Large intestine (tissue), 3 donors: Measurements from ENCODE around the gene TLE6. TPM values are rescaled to one million over a fixed set of nuclear protein-coding genes. Genes with fewer than 3 reads are reported as not detected.
A peak's percentile ranks its signal among the peaks of the same experiment; 100 is the strongest.
"Not testable (repeated sequence)": the region's sequence is repeated elsewhere in the genome, so short reads cannot be mapped to it uniquely, and the experiment has no call there.

Experiments used
- DNase-seq, 2 donors: peaks; one replicate each; pipeline versions ENCODE4 v3.0.0 to v3.0.0-alpha.2; 2013
- H3K27ac ChIP-seq: one replicate; pipeline ENCODE4 v1.5.1; 2013; ENCODE audit warnings: low read length
- H3K27me3 ChIP-seq: 2 replicates; pipeline ENCODE4 v1.6.1; 2013; ENCODE audit warnings: low read length; ENCODE audit not compliant: control insufficient read depth, insufficient read depth
- H3K36me3 ChIP-seq: 2 replicates; pipeline ENCODE4 v1.6.1; 2013; ENCODE audit warnings: low read length; ENCODE audit not compliant: control insufficient read depth, insufficient read depth
- H3K4me1 ChIP-seq: one replicate; pipeline ENCODE4 v1.6.1; 2013; ENCODE audit warnings: low read length; ENCODE audit not compliant: control insufficient read depth, insufficient read depth
- H3K4me3 ChIP-seq: one replicate; pipeline ENCODE4 v1.5.1; 2013; ENCODE audit warnings: low read length
- H3K9me3 ChIP-seq: one replicate; pipeline ENCODE4 v1.6.1; 2013; ENCODE audit warnings: mild to moderate bottlenecking, low read depth, low read length, moderate library complexity; ENCODE audit not compliant: control insufficient read depth
- WGBS: methylation state at CpG from one replicate; pipeline ENCODE4 v1.1.5; 2013; ENCODE audit warnings: low lambda C conversion rate; ENCODE audit not compliant: insufficient coverage; 5-methylcytosine and 5-hydroxymethylcytosine counted together
- polyA plus RNA-seq: library from polyadenylated mRNA; unstranded; fragments of 120-200 nt; gene quantifications from one replicate; pipeline ENCODE4 v1.2.1, GENCODE V29; 2013

The TLE6 gene
- polyA plus RNA-seq, 1 donor = 2.1 TPM

DNA sequence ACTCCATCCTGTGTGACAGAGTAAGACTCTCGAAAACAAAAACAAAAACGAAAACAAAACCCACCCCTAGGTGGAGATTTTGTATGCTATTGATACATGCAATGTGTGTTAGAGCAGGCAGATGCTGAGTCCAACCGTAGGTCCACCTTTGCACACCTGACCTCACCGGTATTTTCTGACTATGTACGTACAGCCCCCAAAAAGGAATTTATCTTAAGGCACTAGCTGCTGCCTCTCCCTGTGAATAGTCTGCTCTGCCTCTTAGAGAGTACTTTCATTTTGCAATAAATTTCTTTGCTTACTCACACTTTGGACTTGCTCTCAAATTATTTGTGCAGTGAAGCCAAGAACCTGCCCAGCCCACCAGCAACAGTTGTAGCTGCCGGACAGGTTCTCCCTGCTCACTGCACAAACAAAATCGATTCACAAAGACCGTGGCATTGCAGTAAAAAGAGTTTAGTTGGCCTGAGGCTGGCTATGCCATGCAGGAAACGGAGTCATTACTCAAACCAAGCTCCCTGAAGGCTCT is 24.3 kb upstream of the TLE6 start:
- H3K4me3 ChIP-seq = no peak overlapping the region
- peak; percentile 71 to 83 for DNase-seq
- no CpG with 5 or more reads among the region's 9 CpGs for WGBS
- H3K4me1 ChIP-seq = peaks cover 6% of the 10 kb centered on the region
- H3K27ac ChIP-seq = peak overlapping the region; percentile 47
- no peaks in the 10 kb centered on the region for H3K27me3 ChIP-seq
- H3K9me3 ChIP-seq = no peaks in the 10 kb centered on the region
- H3K36me3 ChIP-seq = no peaks in the 10 kb centered on the region

DNA sequence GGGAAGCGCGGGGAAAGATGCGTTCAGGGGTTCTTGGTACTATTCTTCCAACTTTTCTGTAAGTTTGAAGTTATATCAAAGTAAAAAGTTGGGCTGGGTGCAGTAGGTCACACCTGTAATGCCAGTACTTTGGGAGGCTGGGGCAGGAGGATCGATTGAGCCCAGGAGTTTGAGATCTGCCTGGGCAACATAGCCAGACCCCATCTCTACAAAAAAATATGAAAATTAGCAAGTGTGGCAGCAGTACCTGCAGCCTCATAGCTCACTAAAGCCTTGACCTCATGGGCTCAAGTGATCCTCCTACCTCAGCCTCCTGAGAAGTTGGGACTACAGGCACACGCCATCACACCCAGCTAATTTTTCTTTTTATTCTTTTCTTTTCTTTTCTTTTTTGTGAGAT is 20.2 kb upstream of the TLE6 start:
- no peaks in the 10 kb centered on the region for H3K27me3 ChIP-seq
- peaks cover 6% of the 10 kb centered on the region for H3K4me1 ChIP-seq
- H3K27ac ChIP-seq = no peak overlapping the region
- H3K36me3 ChIP-seq = no peaks in the 10 kb centered on the region
- H3K9me3 ChIP-seq = no peaks in the 10 kb centered on the region
- no peak for DNase-seq
- WGBS = 100% methylated on average over 1 of the region's 5 CpGs
- H3K4me3 ChIP-seq = no peak overlapping the region

DNA sequence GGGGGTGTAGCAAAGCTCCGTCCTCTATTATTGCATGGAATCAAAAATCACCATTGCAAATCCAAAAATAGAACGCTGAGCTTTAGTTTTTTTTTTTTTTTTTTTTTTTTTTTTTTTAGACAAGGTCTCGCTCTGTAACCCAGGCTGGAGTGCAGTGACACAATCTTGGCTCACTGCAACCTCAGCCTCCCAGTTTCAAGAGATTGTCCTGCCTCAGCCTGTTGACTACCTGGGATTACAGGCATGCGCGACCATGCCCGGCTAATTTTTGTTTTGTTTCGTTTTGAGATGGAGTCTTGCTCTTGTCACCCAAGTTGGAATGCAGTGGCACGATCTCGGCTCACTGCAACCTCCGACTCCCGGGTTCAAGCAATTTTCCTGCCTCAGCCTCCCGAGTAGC is 17.2 kb upstream of the TLE6 start:
- H3K9me3 ChIP-seq = peaks cover 3% of the 10 kb centered on the region
- WGBS = no CpG with 5 or more reads among the region's 12 CpGs

DNA sequence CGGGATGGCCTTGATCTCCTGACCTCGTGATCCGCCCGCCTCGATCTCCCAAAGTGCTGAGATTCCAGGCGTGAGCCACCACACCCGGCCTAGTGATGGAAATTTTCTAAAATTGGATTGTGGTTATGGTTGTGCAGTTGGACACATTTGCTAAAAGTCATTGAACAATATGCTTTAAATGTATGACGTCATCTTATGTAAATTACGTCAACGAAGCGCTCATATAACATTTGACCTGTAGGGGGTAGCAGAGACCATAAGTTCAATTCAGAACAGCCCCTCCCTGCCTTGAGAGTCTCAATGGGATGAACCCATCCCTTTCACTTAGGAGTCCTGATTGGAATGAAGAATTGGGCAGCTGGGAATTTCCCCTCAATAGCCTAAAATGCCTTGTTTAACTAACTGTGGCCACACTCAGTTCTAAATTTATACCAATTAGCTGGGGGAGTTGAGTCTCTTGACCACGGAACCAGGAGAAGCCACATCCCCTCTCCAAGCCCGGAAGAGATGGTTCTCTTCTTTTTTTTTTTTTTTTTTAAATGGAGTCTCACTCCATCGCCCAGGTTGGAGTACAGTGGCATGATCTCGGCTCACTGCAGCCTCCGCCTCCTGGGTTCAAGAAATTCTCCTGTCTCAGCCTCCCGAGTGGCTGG is 15.2 kb upstream of the TLE6 start:
- Histone ChIP-seq H3K27me3 (no peaks in the 10 kb centered on the region), H3K27ac (no peak overlapping the region), H3K4me3 (no peak overlapping the region), H3K36me3 (no peaks in the 10 kb centered on the region), H3K9me3 (peaks cover 3% of the 10 kb centered on the region), H3K4me1 (no peaks in the 10 kb centered on the region)
- peak; percentile 59 to 64 for DNase-seq
- no CpG with 5 or more reads among the region's 17 CpGs for WGBS

More for the DNA sequence above, 17.2 kb upstream of the TLE6 start:
- Histone ChIP-seq H3K36me3 (no peaks in the 10 kb centered on the region), H3K4me1 (no peaks in the 10 kb centered on the region), H3K4me3 (no peak overlapping the region), H3K27ac (no peak overlapping the region), H3K27me3 (no peaks in the 10 kb centered on the region)
- no peak for DNase-seq

DNA sequence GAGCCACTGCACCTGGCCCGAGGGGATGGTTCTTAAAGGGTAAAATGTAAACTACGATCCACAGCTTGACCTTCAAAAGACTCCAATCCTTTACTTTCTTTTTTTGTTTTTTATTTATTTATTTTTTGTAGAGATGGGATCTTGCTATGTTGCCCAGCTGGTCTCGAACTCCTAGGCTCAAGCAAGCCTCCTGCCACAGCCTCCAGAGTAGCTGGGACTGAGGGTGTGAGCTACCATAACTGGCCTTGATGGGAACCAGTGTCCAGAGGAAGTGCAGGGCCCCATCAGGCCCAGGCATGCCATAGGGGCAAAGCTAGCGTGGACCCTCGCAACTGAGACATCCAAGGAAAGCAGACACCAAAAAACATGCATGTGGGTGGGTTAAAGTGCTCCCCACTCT is 14.2 kb upstream of the TLE6 start:
- peaks cover 3% of the 10 kb centered on the region for H3K9me3 ChIP-seq
- no peaks in the 10 kb centered on the region for H3K36me3 ChIP-seq
- WGBS = 60% methylated on average over 1 of the region's 5 CpGs
- DNase-seq = no peak
- H3K27me3 ChIP-seq = no peaks in the 10 kb centered on the region
- H3K27ac ChIP-seq = no peak overlapping the region
- H3K4me3 ChIP-seq = no peak overlapping the region
- H3K4me1 ChIP-seq = no peaks in the 10 kb centered on the region

DNA sequence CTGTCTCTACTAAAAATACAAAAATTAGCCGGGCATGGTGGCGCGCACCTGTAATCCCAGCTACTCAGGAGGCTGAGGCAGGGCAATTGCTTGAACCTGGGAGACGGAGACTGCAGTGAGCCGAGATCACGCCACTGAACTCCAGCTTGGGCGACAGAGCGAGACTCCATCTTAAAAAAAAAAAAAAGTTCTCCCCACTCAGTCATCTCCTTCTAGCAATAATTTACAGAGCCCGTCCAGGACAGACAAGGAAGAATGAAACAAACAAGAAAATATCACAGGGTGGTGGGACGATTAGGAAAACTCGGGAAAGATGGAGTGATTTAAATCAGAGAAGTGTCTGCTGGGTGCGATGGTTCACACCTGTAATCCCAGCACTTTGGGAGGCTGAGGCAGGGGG is 13.7 kb upstream of the TLE6 start:
- H3K4me1 ChIP-seq, H3K27me3 ChIP-seq, H3K36me3 ChIP-seq, H3K4me3 ChIP-seq, DNase-seq, H3K27ac ChIP-seq, H3K9me3 ChIP-seq: not testable (repeated sequence)
- 28% methylated on average over 4 of the region's 12 CpGs for WGBS

DNA sequence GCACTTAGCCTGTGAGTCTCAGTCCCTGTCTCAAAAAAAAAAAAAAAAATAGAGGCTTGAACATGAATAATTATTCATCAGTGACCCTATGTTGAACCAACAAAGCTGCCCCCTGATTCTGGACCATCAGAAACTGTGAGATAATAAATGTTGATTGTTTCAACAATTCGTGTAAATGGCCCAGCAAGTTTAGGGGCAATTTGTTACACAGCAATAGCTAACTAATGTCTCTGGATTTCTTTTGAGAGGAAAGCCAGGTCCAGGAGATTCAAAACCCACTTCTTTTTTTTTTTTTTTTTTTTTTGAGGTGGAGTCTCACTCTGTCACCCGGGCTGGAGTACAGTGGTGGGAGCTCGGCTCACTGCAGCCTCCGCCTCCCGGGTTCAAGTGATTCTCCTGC is 12.5 kb upstream of the TLE6 start:
- no peak for DNase-seq
- WGBS = 83% methylated on average over 1 of the region's 5 CpGs

DNA sequence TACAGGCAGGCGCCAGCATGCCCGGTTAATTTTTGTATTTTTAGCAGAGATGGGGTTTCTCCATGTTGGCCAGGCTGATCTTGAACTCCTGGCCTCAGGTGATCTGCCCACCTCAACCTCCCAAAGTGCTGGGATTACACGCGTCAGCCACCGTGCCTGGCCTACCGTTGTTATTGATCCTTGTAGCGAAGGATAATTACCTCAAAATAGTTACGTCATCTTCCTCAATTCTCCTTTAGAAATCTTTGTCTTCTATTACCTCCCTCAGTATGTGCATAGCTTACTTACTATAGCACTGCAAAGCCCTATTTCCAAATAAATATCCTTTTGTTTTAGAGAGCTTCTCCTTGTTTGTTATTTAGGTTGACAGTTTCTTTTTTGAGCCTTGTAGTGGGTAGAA is 9.4 kb upstream of the TLE6 start:
- Histone ChIP-seq H3K27me3 (no peaks in the 10 kb centered on the region), H3K4me1 (peaks cover 4% of the 10 kb centered on the region), H3K27ac (no peak overlapping the region), H3K36me3 (no peaks in the 10 kb centered on the region), H3K9me3 (peaks cover 3% of the 10 kb centered on the region), H3K4me3 (no peak overlapping the region)
- 80% methylated on average over 1 of the region's 8 CpGs for WGBS
- DNase-seq = no peak

More for the DNA sequence above, 12.5 kb upstream of the TLE6 start:
- no peaks in the 10 kb centered on the region for H3K36me3 ChIP-seq
- H3K27ac ChIP-seq = no peak overlapping the region
- H3K27me3 ChIP-seq = no peaks in the 10 kb centered on the region
- peaks cover 4% of the 10 kb centered on the region for H3K4me1 ChIP-seq
- H3K4me3 ChIP-seq = no peak overlapping the region
- H3K9me3 ChIP-seq = peaks cover 3% of the 10 kb centered on the region

DNA sequence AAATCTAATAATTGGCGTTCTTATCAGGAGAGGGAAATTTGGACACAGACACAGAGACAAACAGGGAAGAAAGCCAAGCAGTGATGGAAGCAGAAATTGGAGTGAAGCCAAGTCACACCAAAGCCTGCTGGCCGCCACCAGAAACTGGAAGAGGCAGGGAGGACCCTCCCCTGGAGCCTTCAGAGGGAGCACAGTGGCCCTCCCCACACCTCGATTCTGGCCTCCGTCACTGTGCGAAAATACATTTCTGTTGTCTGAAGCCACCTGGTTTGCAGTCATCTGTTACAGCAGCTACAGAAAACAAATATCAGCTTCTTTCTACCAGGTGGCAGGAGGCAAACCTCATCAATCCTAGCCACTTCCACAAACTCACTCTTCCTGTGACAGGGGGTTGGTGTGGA is 8.3 kb upstream of the TLE6 start:
- Histone ChIP-seq H3K36me3 (no peaks in the 10 kb centered on the region), H3K9me3 (peaks cover 3% of the 10 kb centered on the region), H3K4me3 (no peak overlapping the region), H3K27ac (no peak overlapping the region), H3K27me3 (peaks cover 1% of the 10 kb centered on the region), H3K4me1 (peaks cover 4% of the 10 kb centered on the region)
- peak; percentile 49 to 60 for DNase-seq
- WGBS = no CpG with 5 or more reads among the region's 5 CpGs

DNA sequence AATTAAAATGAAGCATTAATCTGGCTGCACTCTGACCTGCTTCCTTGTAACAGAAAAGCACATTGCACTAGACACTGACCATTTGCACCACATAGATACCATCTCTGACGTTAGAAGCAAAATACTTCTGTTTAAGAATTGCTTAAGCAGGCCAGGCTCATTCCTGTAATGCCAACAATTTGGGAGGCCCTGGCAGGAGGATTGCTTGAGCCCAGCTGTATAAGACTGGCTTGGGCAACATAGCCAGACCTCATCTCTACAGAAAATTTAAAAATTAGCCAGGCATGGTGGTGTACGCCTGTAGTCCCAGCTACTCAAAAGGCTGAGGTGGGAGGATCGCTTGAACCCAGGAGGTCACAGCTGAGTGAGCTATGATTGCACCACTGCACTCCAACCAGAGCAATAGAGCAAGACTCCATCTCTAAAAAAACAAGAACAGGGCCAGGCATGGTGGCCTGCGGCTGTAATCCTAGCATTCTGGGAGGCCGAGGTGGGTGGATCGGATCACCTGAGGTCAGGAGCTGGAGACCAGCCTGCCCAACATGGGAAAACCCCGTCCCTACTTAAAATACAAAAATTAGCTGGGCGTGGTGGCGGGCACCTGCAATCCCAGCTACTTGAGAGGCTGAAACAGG is 7.0 kb upstream of the TLE6 start:
- no peak overlapping the region for H3K4me3 ChIP-seq
- no peaks in the 10 kb centered on the region for H3K9me3 ChIP-seq
- no CpG with 5 or more reads among the region's 9 CpGs for WGBS
- H3K4me1 ChIP-seq = peaks cover 4% of the 10 kb centered on the region
- DNase-seq = no peak
- H3K27ac ChIP-seq = no peak overlapping the region
- H3K36me3 ChIP-seq = no peaks in the 10 kb centered on the region
- H3K27me3 ChIP-seq = peaks cover 10% of the 10 kb centered on the region

DNA sequence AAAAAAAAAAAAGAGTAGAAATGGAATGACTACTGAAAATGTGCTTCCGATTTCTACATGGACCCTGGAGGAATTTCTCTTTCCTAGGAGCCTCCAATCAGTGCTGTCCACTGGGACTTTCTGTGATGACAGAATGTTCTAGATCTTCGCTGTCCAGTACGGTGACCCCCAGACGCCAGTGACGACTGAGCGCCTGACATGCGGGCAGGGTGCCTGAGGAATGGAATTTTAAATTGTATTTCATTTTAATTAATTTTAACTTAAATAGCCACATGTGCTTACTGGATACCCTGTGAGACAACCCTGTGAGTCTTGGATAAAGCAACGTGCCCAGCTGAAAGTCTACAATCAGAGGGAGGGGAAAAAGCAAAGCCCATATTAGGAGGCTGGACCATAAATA is 4.1 kb upstream of the TLE6 start:
- no peak overlapping the region for H3K4me3 ChIP-seq
- H3K9me3 ChIP-seq = no peaks in the 10 kb centered on the region
- no peak for DNase-seq
- no peaks in the 10 kb centered on the region for H3K36me3 ChIP-seq
- H3K4me1 ChIP-seq = peaks cover 18% of the 10 kb centered on the region
- peaks cover 21% of the 10 kb centered on the region for H3K27me3 ChIP-seq
- WGBS = no CpG with 5 or more reads among the region's 8 CpGs
- H3K27ac ChIP-seq = no peak overlapping the region
